ENCODE data around the gene TK1. TPM values are rescaled to one million over a fixed set of nuclear protein-coding genes. Genes with fewer than 3 reads are reported as not detected.
A peak's percentile ranks its signal among the peaks of the same experiment; 100 is the strongest.
"Not testable (repeated sequence)": the region's sequence is repeated elsewhere in the genome, so short reads cannot be mapped to it uniquely, and the experiment has no call there.

Gene TK1
- total and polyA plus RNA-seq, 3 donors from 2014 or later, result 3.9 to 5.7 (median 4.8) TPM

GRCh38 chr17:78142119-78142861 is 44.6 kb downstream of the TK1 start:
- Histone ChIP-seq H3K27me3 (no peaks in the 10 kb centered on the region), H3K36me3 (ENCODE audit: low read depth, missing control alignments) (no peaks in the 10 kb centered on the region), H3K4me1 (peaks cover 21% of the 10 kb centered on the region), H3K27ac (no peak overlapping the region), H3K9me3 (no peaks in the 10 kb centered on the region), H3K4me3 (no peak overlapping the region)
- intact Hi-C loops (cut with DNase I; ENCODE audit: low total_unique reads), result no loop called here
- no peak for TF ChIP-seq CTCF (IDR thresholded peaks at IDR 0.05)
- TF ChIP-seq POLR2A (IDR thresholded peaks at IDR 0.05), result no peak
- no peak for DNase-seq
- WGBS, 2 donors, result 84 to 87% methylated on average over 14 to 16 of the region's 16 CpGs

GRCh38 chr17:78141437-78142118 is 45.3 kb downstream of the TK1 start:
- TF ChIP-seq POLR2A (IDR thresholded peaks at IDR 0.05) (no peak), CTCF (IDR thresholded peaks at IDR 0.05) (no peak)
- DNase-seq, result no peak
- Histone ChIP-seq H3K27ac (no peak overlapping the region), H3K4me1 (peaks cover 21% of the 10 kb centered on the region), H3K27me3 (no peaks in the 10 kb centered on the region), H3K36me3 (ENCODE audit: low read depth, missing control alignments) (no peaks in the 10 kb centered on the region), H3K9me3 (no peaks in the 10 kb centered on the region), H3K4me3 (no peak overlapping the region)
- 85 to 87% methylated on average over 13 to 20 of the region's 20 CpGs for WGBS, 2 donors
- intact Hi-C loops (cut with DNase I; ENCODE audit: low total_unique reads), result no loop called here

GRCh38 chr17:78140169-78141051 is 46.4 kb downstream of the TK1 start:
- Histone ChIP-seq H3K9me3 (no peaks in the 10 kb centered on the region), H3K36me3 (ENCODE audit: low read depth, missing control alignments) (no peaks in the 10 kb centered on the region), H3K27me3 (no peaks in the 10 kb centered on the region), H3K27ac (no peak overlapping the region), H3K4me3 (peak overlapping the region; percentile 24 to 50), H3K4me1 (peaks cover 18% of the 10 kb centered on the region)
- DNase-seq, result peak; percentile 89
- intact Hi-C loops (cut with DNase I; ENCODE audit: low total_unique reads), result no loop called here
- TF ChIP-seq CTCF (IDR thresholded peaks at IDR 0.05), result no peak
- TF ChIP-seq POLR2A (IDR thresholded peaks at IDR 0.05), result no peak
- WGBS, 2 donors, result 34 to 44% methylated on average over 39 to 55 of the region's 58 CpGs

- Histone ChIP-seq H3K4me1 (peaks cover 12% of the 10 kb centered on the region), H3K4me3 (peak overlapping the region in 1 of 2 donors; percentile 50)
- H3K27me3 ChIP-seq; DNase-seq; H3K27ac ChIP-seq; H3K9me3 ChIP-seq; H3K36me3 ChIP-seq (ENCODE audit: low read depth, missing control alignments); intact Hi-C loops (cut with DNase I; ENCODE audit: low total_unique reads): not testable (repeated sequence)
- 78 to 82% methylated on average over 12 of the region's 12 CpGs for WGBS, 2 donors
Measured at GRCh38 chr17:78139861-78140168, 47.0 kb downstream of the TK1 start.
